Esophagus muscularis mucosa (tissue), 3 donors: ENCODE data around the gene RBM20.

Experiments used
- POLR2A ChIP-seq: fragments of 450-650 bp; IDR thresholded peaks from one replicate; pipeline ENCODE4 v1.6.1; 2017; ENCODE audit warnings: antibody characterized with exemption, moderate library complexity, mild to moderate bottlenecking, low read depth
- TF ChIP-seq, protein P1 (sequence below), 3 experiments: fragments of 200-600 bp in 2 of 3; fragments of 450-650 bp in 1 of 3; sonication (generic) in 2 of 3; IDR thresholded peaks; one replicate each; pipeline ENCODE4 v1.5.1; 2017 to 2019; ENCODE audit warnings: antibody characterized with exemption in 3 of 3, mild to moderate bottlenecking in 2 of 3, moderate library complexity in 1 of 3

DNA sequence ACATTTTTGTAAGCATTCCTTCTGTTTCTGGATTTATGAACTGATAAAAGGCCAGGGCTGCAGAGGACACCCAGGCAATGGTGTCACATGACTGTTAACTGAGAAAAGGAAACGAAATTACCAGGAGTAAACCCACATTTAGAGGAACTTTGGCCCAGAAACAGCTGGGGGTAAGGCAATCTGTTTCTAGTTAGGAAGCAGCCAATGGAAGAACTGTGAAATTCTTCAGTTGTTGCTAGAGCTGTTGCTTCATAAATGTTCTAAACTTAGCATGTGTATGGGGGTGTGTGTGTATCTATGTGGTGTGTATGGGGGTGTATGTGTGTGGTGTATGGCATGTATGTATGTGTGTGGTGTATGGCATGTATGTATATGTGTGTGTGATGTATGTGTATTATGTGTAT lies 215.8 kb downstream of the RBM20 start:
- TF ChIP-seq POLR2A = no peak
- TF ChIP-seq, protein P1, sequence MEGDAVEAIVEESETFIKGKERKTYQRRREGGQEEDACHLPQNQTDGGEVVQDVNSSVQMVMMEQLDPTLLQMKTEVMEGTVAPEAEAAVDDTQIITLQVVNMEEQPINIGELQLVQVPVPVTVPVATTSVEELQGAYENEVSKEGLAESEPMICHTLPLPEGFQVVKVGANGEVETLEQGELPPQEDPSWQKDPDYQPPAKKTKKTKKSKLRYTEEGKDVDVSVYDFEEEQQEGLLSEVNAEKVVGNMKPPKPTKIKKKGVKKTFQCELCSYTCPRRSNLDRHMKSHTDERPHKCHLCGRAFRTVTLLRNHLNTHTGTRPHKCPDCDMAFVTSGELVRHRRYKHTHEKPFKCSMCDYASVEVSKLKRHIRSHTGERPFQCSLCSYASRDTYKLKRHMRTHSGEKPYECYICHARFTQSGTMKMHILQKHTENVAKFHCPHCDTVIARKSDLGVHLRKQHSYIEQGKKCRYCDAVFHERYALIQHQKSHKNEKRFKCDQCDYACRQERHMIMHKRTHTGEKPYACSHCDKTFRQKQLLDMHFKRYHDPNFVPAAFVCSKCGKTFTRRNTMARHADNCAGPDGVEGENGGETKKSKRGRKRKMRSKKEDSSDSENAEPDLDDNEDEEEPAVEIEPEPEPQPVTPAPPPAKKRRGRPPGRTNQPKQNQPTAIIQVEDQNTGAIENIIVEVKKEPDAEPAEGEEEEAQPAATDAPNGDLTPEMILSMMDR (IDR thresholded peaks at IDR 0.05) = no peak
